Astrocyte (in vitro differentiated cells and primary cell): ENCODE measurements around the gene TGFBI.

ENCODE experiments used
- EZH2 ChIP-seq: IDR thresholded peaks from 2 replicates; pipeline ENCODE4 v1.6.1; 2012; ENCODE audit warnings: mild to moderate bottlenecking, low read length, inconsistent platforms; ENCODE audit not compliant: insufficient read depth
- TF ChIP-seq, protein P1 (sequence below): IDR thresholded peaks from 2 replicates; pipeline ENCODE4 v1.5.1; 2011; ENCODE audit warnings: low read depth, mild to moderate bottlenecking, inconsistent platforms, low read length, moderate library complexity; ENCODE audit not compliant: insufficient read depth

DNA sequence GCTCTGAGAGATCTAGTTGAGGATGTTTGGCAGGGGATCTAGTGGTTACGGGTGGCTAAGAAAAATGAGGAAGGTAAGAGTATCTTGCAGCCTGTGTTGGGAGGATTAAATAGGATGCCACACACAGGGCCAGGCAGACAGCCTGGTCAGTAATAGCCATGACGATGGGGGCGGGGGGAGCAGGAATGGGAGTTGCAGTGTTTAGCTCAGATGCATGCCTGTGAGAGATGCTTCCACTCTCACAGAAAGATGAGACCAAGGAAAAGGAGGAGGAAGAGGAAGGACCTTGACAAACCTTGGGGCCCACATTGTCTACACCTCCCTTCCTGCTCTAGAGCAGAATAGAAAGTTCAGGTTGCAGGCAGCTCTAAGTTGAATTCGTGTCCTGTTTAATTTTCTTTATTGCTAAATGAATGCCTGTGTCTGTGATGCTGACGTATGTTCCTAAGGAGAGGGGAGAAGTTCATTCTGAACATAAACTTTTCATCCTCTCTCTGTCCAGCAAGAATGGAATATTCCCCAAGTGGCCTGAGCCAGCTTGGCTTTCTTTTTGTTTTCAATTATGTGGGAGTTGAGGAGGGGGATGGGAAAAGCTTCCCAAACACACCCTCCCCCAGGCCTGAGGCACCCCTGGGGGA lies 28.7 kb downstream of the TGFBI start:
- TF ChIP-seq, protein P1, sequence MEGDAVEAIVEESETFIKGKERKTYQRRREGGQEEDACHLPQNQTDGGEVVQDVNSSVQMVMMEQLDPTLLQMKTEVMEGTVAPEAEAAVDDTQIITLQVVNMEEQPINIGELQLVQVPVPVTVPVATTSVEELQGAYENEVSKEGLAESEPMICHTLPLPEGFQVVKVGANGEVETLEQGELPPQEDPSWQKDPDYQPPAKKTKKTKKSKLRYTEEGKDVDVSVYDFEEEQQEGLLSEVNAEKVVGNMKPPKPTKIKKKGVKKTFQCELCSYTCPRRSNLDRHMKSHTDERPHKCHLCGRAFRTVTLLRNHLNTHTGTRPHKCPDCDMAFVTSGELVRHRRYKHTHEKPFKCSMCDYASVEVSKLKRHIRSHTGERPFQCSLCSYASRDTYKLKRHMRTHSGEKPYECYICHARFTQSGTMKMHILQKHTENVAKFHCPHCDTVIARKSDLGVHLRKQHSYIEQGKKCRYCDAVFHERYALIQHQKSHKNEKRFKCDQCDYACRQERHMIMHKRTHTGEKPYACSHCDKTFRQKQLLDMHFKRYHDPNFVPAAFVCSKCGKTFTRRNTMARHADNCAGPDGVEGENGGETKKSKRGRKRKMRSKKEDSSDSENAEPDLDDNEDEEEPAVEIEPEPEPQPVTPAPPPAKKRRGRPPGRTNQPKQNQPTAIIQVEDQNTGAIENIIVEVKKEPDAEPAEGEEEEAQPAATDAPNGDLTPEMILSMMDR = no peak
- TF ChIP-seq EZH2 = no peak
